Central memory CD8-positive, alpha-beta T cell (primary cell): ENCODE data around the gene AQP5.

Experiments used
- ATAC-seq: fragments of 150-1000 bp; cut with Tn5 transposase; replicated peaks from 2 replicates; pipeline ENCODE4 v1.10.0; 2022; ENCODE audit warnings: mild to moderate bottlenecking, moderate FRiP score, moderate number of reproducible peaks; ENCODE audit not compliant: poor library complexity, severe bottlenecking; ENCODE audit errors: extremely low read depth
- DNase-seq, 2 donors: peaks; one replicate each; pipeline ENCODE4 v3.0.0; 2021; ENCODE audit warnings: low spot score in 2 of 2
- H3K27ac Mint-ChIP-seq: one replicate; pipeline ENCODE4 v1.8.0; 2022; ENCODE audit warnings: low read depth, mild to moderate bottlenecking, moderate library complexity, mixed read lengths
- H3K27me3 Mint-ChIP-seq: one replicate; pipeline ENCODE4 v1.8.0; 2022; ENCODE audit warnings: mixed read lengths
- H3K36me3 Mint-ChIP-seq: one replicate; pipeline ENCODE4 v1.8.0; 2022; ENCODE audit warnings: mild to moderate bottlenecking, moderate library complexity, mixed read lengths; ENCODE audit not compliant: insufficient read depth
- H3K4me1 Mint-ChIP-seq: one replicate; pipeline ENCODE4 v1.8.0; 2022; ENCODE audit warnings: mixed read lengths
- H3K4me3 Mint-ChIP-seq: one replicate; pipeline ENCODE4 v1.8.0; 2022; ENCODE audit warnings: mild to moderate bottlenecking, moderate library complexity, mixed read lengths
- H3K9me3 Mint-ChIP-seq: one replicate; pipeline ENCODE4 v1.8.0; 2022; ENCODE audit warnings: mixed read lengths

Gene AQP5

GRCh38 chr12:49948866-49949845, 12.5 kb upstream of the AQP5 start:
- ATAC-seq, result no peak

DNA sequence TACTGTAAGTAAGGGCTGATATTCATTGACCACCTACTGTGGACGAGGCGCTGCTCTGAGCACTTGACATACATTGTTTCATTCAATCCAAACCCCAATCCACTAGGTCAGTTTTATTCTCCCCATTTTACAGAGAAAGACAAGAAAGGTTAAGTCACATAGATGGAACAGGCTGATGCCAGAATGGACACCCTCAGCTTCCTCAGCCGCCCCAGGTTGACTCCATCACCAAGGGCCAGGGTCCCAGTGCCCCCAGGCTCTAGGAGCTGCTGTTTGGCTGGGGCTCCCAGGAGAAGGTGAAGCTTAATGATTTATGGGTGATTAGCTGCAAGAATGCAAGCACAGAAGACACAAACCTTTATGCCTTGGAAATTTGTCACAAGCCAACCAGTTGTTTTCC, 11.8 kb upstream of the AQP5 start:
- Mint-ChIP-seq H3K4me3 (no peak overlapping the region), H3K36me3 (peaks cover 5% of the 10 kb centered on the region), H3K27ac (no peak overlapping the region), H3K27me3 (peaks cover 38% of the 10 kb centered on the region), H3K9me3 (no peaks in the 10 kb centered on the region), H3K4me1 (peaks cover 9% of the 10 kb centered on the region)
- ATAC-seq, result no peak
- DNase-seq, result no peak

More at GRCh38 chr12:49948866-49949845, 12.5 kb upstream of the AQP5 start:
- Mint-ChIP-seq H3K9me3 (no peaks in the 10 kb centered on the region), H3K27me3 (peaks cover 31% of the 10 kb centered on the region), H3K4me3 (no peak overlapping the region), H3K4me1 (peaks cover 9% of the 10 kb centered on the region), H3K27ac (no peak overlapping the region), H3K36me3 (peaks cover 5% of the 10 kb centered on the region)
- DNase-seq, result no peak

DNA sequence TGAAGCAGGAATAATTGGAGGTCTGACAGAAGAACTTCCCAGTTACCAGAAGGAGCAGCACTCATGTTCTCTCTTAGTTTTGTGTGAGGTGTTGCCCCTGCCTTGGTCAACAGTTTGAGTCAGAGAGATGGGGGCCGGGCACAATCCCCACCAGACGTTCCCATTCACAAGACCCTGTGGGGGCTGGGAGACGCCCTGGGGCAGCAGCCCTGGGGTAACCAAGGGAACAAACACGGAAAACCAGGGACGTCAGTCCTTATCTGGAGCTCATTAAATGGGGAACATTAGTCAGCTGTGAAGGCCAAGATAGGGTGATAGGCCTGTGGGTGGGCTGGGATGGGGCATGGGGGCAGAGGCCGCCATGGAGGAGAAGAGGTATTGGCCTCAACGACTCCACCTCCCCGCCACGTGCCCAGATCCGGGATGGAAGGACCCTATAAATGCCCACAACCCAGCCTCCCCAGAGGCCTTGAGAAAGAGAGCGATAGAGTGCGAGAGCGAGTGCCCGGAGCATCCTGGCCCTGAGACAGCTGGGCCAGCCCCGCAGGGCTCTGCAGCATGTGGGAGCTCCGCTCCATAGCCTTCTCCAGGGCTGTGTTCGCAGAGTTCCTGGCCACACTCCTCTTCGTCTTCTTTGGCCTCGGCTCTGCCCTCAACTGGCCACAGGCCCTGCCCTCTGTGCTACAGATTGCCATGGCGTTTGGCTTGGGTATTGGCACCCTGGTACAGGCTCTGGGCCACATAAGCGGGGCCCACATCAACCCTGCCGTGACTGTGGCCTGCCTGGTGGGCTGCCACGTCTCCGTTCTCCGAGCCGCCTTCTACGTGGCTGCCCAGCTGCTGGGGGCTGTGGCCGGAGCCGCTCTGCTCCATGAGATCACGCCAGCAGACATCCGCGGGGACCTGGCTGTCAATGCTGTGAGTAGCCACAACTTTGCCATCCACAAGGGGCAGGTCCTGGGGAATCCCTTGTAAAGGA, 11.1 kb upstream of the AQP5 start, which contains the start of gene AQP2:
AQP2 (plus strand) TSS at position 465 of the 979 bp plus-strand sequence; CDS start at position 559, 94 bp downstream.
- Mint-ChIP-seq H3K27me3 (peaks cover 43% of the 10 kb centered on the region), H3K4me3 (no peak within 1 kb of the TSS)
- no peak for DNase-seq

DNA sequence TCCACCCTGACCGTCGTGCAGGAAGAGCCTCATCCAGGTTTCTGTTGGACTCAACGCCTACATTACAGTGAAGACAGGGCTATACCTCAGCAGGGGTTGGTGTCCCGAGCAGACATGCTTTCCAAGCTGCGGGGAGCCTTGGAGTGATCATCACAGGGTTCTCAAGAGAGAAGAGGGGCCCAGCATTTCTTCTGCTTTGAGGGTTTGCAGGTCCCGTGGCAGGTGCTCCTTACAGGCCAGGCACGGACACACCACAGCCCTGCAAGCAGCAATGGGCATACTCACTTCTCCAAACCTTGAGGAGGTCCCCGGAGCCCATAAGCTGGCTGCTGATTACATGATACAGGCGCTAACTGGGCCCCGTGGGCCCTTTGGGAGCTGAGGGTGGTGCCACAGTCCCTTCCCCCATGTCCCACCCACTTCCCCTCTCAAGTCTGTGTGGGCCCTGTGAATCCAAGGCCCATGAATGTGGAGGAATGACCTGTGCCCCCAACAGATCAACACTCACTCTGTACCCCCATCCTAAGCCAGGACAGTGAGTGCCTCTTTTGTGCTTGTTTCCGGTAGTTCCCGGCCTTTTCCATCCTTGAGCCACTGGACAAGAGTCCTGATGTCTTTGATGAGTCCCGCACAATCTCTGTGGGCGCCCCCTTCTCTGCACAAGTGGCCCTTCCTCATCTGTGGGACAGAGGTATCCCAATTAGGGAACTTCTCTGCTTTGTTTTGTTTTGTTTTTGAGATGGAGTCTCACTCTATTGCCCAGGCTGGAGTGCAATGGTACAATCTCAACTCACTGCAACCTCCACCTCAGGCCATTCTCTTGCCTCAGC, 10.0 kb upstream of the AQP5 start:
- DNase-seq (no peak), ATAC-seq (no peak)
- Mint-ChIP-seq H3K4me3 (no peak overlapping the region), H3K27ac (no peak overlapping the region), H3K27me3 (peaks cover 52% of the 10 kb centered on the region), H3K9me3 (no peaks in the 10 kb centered on the region), H3K36me3 (peaks cover 3% of the 10 kb centered on the region), H3K4me1 (no peaks in the 10 kb centered on the region)

More for the DNA sequence above, 11.1 kb upstream of the AQP5 start, which contains the start of gene AQP2:
- Mint-ChIP-seq H3K9me3 (no peaks in the 10 kb centered on the region), H3K36me3 (peaks cover 6% of the 10 kb centered on the region), H3K4me1 (peaks cover 4% of the 10 kb centered on the region), H3K27ac (no peak within 1 kb of the TSS)
- no peak for ATAC-seq

- Mint-ChIP-seq H3K9me3 (no peaks in the 10 kb centered on the region), H3K27me3 (peaks cover 61% of the 10 kb centered on the region), H3K4me1 (no peaks in the 10 kb centered on the region), H3K27ac (no peak overlapping the region), H3K36me3 (peaks cover 3% of the 10 kb centered on the region), H3K4me3 (no peak overlapping the region)
- DNase-seq, result no peak
- no peak for ATAC-seq
Measured at GRCh38 chr12:49952391-49953055, 9.1 kb upstream of the AQP5 start.

DNA sequence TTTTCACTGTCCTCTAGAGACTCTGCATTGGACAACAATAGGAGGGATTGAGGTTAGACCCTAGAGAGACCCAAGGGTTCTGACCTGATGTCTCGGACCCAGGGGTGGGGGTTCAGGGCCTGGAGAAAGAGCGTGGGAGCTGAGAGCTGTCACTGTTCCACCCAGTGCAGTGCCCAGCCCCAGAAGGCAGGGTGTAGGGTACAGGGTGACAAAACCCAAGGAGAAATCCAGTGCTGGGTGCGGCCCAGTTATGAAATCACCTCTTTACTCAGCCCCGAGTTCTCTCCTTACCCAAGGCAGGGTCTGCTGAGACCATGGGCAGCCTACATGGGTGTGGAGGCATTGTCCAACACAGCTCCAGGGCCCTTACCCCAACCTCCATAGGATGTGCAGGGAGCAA, 8.5 kb upstream of the AQP5 start:
- H3K4me3 Mint-ChIP-seq, result no peak overlapping the region
- no peaks in the 10 kb centered on the region for H3K4me1 Mint-ChIP-seq
- H3K9me3 Mint-ChIP-seq, result no peaks in the 10 kb centered on the region
- DNase-seq (no peak), ATAC-seq (no peak)
- peaks cover 68% of the 10 kb centered on the region for H3K27me3 Mint-ChIP-seq
- H3K36me3 Mint-ChIP-seq, result peaks cover 3% of the 10 kb centered on the region
- H3K27ac Mint-ChIP-seq, result no peak overlapping the region

- Mint-ChIP-seq H3K27ac (no peak overlapping the region), H3K36me3 (peaks cover 2% of the 10 kb centered on the region), H3K4me3 (no peak overlapping the region), H3K27me3 (peaks cover 68% of the 10 kb centered on the region), H3K4me1 (no peaks in the 10 kb centered on the region), H3K9me3 (no peaks in the 10 kb centered on the region)
- no peak for DNase-seq
- no peak for ATAC-seq
Measured at GRCh38 chr12:49953961-49954846, 7.5 kb upstream of the AQP5 start.

DNA sequence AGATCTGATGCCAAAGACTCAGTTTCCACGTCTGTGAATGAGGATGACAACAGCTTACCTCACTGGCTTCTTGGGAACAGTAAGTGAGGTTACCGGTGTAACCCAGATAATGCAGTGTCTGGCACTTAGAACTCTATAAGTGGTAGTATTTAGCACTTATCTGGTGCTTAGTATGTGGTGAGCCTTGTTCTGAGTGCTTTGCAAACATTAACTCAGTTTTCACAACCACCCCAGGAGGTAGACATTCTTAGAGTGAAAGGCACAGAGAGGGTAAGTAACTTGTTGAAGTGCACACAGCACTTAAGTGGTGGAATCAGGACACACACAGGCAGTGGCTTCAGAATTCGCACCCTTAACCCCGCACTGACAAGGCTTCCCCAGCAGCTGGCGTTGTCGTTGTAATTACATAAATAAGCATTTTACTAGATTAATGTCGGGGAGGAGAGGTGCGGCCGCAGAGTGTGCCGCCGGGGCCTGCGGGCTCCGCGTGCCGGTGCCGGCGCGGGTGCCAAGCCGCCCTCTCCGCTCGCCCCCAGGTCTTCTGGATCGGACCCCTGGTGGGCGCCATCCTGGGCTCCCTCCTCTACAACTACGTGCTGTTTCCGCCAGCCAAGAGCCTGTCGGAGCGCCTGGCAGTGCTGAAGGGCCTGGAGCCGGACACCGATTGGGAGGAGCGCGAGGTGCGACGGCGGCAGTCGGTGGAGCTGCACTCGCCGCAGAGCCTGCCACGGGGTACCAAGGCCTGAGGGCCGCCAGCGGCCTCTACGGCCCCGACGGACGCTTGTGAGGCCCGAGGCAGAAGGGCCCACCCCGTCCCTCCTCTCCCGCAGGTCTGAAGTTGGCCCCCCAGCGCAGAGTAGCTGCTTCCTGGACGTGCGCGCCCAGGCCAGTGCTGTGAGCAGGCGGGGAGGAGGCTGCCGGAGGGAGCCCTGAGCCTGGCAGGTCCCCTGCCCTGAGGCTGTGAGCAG, 6.5 kb upstream of the AQP5 start:
- no peak for ATAC-seq
- Mint-ChIP-seq H3K27me3 (peaks cover 68% of the 10 kb centered on the region), H3K27ac (no peak overlapping the region), H3K4me1 (no peaks in the 10 kb centered on the region), H3K36me3 (peaks cover 1% of the 10 kb centered on the region), H3K4me3 (no peak overlapping the region), H3K9me3 (no peaks in the 10 kb centered on the region)
- no peak for DNase-seq

- no peaks in the 10 kb centered on the region for H3K9me3 Mint-ChIP-seq
- H3K27me3 Mint-ChIP-seq, result peaks cover 72% of the 10 kb centered on the region
- ATAC-seq (no peak), DNase-seq (no peak)
- H3K27ac Mint-ChIP-seq, result no peak overlapping the region
- no peak overlapping the region for H3K4me3 Mint-ChIP-seq
- H3K36me3 Mint-ChIP-seq, result peaks cover 1% of the 10 kb centered on the region
- no peaks in the 10 kb centered on the region for H3K4me1 Mint-ChIP-seq
Measured at GRCh38 chr12:49955899-49956662, 5.6 kb upstream of the AQP5 start.
